Measurements from ENCODE around the gene OTOA.
"Not testable (repeated sequence)": the region's sequence is repeated elsewhere in the genome, so short reads cannot be mapped to it uniquely, and the experiment has no call there.

The OTOA gene

GRCh38 chr16:21641916-21642315, 21.9 kb upstream of the OTOA start:
- DNase-seq (ENCODE audit: low spot score) = no peak

GRCh38 chr16:21642861-21643260, 20.9 kb upstream of the OTOA start:
- DNase-seq (ENCODE audit: low spot score) = no peak

DNA sequence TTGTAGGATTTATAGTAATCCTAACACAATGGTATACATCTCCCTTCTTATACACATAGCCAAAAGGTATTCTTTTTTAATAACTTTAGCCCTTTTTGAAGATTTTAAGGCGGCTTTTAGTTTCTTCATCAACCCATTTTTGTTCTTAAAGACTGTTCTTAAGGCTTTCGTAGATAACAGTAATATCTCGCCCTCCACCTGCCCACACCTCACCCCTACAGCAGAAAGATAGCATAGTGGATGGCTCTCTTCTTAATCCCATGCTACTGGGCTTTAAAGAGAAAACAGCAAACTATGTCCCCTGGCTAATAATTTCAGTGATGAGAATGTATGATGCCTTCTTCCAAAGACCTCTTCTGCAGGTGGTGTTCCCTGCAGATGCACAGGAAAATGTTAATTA, 20.0 kb upstream of the OTOA start:
- no peak for DNase-seq (ENCODE audit: low spot score)

DNA sequence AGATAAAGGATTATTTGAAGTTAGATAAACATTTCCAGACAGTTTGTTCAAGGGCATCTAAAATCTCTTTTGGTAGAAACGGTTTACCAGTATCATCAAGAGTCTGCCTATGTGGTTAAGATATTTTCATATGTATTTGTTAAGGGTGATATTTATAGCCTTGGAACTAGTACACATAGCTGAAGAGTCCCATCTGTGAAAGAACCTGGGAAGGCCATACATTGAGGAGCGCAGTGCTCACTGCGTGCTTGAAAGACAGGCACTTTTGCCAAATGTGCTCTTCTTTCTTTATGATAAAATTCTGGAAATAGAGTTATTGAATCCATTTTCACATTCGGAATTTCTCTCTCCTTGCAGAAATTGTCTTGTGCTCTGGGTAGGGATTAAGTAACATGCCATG, 19.1 kb upstream of the OTOA start:
- no peak for DNase-seq (ENCODE audit: low spot score)

- no peak for DNase-seq (ENCODE audit: low spot score)
These were observed 18.5 kb upstream of the OTOA start for GRCh38 chr16:21645261-21645721.

GRCh38 chr16:21646091-21646490, 17.7 kb upstream of the OTOA start:
- DNase-seq (ENCODE audit: low spot score) = no peak

GRCh38 chr16:21646721-21647561, 16.8 kb upstream of the OTOA start:
- DNase-seq (ENCODE audit: low spot score) = no peak

- DNase-seq (ENCODE audit: low spot score) = no peak
These were observed 16.1 kb upstream of the OTOA start for GRCh38 chr16:21647562-21648164.

DNA sequence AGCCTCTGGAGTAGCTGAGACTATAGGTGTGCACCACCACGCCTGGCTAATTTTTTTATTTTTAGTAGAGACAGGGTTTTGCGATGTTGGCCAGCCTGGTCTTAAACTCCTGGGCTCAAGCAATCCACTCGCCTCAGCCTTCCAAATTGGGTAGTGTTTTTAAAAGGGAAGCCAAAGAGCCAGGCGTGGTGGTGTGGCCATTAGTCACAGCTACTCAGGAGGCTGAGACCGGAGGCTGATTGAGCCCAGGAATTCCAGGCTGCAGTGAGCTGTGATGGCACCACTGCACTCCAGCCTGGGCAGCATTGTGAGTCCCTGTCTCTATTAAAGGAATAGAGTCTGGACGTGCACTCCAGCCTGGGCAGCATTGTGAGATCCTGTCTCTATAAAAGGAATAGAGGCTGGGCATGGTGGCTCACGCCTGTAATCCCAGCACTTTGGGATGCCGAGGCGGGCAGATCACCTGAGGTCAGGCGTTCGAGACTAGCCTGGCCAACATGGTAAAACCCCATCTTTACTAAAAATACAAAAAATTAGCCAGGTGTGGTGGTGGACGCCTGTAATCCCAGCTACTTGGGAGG, 13.9 kb upstream of the OTOA start:
- not testable (repeated sequence) for DNase-seq (ENCODE audit: low spot score)

DNA sequence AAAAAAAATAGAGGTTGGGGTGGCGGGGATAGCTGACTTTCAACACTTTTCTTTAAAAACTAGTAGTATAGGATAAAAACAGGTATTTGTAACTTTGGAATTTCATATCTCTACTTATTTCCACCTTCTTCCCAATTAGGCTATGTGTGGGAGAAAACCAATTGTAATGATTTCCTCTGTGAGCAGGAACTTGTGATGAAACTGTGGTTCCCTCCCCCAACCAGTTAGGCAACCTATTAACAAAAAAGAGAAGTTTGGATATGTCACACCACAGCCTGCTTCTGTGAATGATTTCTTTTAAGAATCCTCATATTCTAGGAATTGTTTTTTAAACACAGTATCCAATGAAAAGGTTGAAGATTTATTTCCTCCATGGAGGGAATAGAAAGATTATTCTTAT, 13.2 kb upstream of the OTOA start:
- no peak for DNase-seq (ENCODE audit: low spot score)

- DNase-seq (ENCODE audit: low spot score) = no peak
These were observed 12.3 kb upstream of the OTOA start for GRCh38 chr16:21651515-21651914.

DNA sequence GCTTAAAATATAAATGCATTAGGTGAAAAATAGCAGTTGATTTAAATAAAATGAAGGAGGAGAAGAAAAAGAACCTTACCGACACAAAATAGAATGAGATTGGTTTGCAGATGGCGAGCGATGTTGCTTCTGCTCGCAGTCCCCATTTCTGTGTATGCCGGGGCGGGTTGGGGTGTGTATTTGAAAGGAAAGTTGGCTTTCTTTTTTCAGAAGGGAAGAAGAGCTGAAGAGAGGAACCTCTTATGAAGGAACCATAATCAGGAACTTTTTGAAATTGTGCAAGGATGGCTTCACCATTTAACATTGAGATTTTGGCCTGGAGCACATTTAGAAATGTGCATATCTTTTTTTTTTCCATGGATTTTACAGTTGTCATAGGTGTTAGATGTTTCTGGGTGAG, 11.3 kb upstream of the OTOA start, which contains the start of gene IGSF6:
IGSF6 (minus strand) TSS at position 156 of the 400 bp plus-strand sequence; CDS start at position 146, 10 bp downstream.
- DNase-seq (ENCODE audit: low spot score) = no peak

GRCh38 chr16:21653571-21653970, 10.2 kb upstream of the OTOA start:
- no peak for DNase-seq (ENCODE audit: low spot score)

GRCh38 chr16:21654466-21654865, 9.3 kb upstream of the OTOA start:
- no peak for DNase-seq (ENCODE audit: low spot score)

- DNase-seq (ENCODE audit: low spot score) = no peak
These were observed 8.9 kb upstream of the OTOA start for GRCh38 chr16:21654881-21655280.

- DNase-seq (ENCODE audit: low spot score) = peak; percentile 73
These were observed 6.7 kb upstream of the OTOA start for GRCh38 chr16:21656795-21657768.

DNA sequence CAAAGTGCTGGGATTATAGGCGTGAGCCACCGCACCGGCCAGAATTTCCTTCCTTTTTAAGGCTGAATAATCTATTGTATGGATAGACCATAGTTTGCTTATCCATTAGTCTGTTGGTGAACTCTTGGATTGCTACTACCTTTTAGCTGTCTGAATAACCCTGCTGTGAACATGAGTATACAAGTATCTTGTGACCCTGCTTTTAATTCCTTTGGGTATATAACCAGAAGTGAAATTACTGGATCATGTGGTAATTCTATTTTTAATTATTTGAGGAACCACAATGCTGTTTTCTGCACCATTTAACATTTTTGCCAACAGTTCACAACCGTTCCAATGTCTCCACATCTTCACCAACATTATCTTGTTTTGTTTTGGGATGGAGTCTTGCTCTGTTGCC, 4.6 kb upstream of the OTOA start:
- DNase-seq (ENCODE audit: low spot score) = no peak

- DNase-seq (ENCODE audit: low spot score) = no peak
These were observed 1.2 kb downstream of the OTOA start for GRCh38 chr16:21664801-21665492.

DNA sequence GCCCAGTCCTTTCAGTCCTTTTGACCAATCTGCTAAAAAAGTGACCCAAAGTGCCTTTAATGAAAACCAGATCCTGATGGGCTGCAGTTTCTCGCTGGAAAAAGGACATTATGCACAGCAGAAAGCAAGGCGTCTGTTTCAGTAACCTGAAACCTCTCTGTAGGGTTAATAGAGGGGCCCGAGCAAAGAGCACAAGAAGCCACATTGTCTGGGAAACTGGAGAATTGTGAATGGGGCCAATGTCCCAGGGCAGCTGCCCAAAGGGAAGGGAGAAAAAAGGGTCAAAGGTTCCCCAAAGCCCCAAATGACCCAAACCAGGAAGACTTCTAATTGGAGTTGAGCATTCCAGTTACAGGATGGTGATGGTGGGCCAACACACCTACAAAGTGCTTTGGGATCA, 3.0 kb downstream of the OTOA start:
- DNase-seq (ENCODE audit: low spot score) = no peak

DNA sequence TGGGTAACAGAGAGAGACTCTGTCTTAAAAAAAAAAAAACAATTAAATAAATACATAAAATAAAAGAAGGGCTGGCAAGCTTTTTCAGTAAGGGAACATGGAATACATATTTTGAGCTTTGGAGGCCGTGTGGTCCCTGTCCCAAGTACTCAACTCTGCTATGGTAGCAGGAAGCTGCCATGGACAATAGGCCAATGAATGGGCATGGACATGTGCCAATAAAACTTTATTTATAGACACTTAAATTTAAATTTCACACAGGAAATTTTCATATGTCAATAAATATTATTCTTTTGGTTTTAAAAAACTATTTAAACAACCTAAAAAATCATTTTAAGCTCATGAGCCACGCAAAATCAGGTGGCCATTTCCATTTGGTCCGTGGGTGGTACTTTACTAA, 3.8 kb downstream of the OTOA start:
- no peak for DNase-seq (ENCODE audit: low spot score)

GRCh38 chr16:21673469-21673868, 9.7 kb downstream of the OTOA start:
- DNase-seq (ENCODE audit: low spot score) = no peak

Measured in cerebellar cortex (tissue), 1 donor.